Measurements from ENCODE around the gene MYL3.

MYL3 gene

DNA sequence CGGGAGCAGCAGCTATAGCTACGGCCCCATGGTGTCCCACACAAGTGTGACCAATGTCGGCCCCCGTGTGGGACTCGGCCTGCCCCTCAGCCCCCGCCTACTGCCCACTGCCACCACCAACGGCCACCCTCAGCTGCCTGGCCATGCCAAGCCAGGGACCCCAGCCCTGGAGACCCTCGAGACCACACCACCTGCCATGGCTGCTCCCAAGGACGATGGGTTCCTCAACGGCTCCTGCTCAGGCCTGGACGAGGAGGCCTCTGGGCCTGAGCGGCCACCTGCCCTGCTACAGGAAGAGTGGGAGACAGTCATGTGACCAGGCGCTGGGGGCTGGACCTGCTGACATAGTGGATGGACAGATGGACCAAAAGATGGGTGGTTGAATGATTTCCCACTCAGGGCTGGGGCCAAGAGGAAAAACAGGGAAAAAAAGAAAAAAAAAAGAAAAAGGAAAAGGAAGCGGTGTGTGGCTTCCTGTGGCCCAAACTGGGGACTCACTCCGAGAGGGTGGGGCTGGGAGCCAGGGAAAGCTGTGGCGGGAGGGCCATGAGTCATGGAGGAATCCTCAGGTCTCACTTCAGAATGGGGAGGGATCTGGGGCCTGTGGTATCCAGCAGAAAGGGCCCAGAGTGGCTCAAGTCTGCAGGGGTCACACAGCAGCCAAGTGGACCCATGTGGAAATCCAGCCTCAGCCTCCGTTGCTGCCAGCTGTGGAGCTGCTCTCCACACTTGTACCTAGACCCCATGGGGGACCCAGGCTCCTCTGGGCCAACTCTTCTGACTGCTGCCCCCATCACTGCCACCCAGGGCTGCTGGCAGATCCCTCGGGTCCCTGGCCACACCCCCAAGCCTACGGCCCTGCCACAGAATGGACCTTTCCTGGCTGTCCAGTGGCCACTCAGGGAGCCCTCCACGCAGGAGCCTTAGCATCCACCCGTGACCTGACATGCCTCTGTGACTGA is 40.4 kb upstream of the MYL3 start:
- TF ChIP-seq, protein P1, sequence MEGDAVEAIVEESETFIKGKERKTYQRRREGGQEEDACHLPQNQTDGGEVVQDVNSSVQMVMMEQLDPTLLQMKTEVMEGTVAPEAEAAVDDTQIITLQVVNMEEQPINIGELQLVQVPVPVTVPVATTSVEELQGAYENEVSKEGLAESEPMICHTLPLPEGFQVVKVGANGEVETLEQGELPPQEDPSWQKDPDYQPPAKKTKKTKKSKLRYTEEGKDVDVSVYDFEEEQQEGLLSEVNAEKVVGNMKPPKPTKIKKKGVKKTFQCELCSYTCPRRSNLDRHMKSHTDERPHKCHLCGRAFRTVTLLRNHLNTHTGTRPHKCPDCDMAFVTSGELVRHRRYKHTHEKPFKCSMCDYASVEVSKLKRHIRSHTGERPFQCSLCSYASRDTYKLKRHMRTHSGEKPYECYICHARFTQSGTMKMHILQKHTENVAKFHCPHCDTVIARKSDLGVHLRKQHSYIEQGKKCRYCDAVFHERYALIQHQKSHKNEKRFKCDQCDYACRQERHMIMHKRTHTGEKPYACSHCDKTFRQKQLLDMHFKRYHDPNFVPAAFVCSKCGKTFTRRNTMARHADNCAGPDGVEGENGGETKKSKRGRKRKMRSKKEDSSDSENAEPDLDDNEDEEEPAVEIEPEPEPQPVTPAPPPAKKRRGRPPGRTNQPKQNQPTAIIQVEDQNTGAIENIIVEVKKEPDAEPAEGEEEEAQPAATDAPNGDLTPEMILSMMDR (IDR thresholded peaks at IDR 0.05; ENCODE audit: low read depth, low read length) = no peak
- DNase-seq (ENCODE audit: extremely low read depth, low read depth) = no peak

DNA sequence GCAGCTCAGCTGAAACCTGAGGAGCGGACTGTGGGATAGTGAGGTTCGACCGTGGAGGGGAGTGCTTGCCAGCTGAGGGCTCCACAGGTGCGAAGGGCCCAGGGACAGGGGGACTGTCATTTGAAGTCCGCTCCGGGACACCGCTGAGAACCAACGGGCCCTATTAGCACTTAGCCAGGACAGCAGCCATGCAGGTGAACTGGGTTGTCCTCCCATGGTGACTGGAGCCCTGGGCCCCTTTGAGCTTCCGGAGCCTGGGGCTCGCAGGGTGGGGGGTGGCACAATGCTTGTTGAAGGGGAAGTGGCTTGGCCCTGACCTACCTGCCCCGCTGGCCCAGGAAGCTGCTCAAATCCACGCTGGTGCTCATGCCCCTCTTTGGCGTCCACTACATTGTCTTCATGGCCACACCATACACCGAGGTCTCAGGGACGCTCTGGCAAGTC is 39.0 kb upstream of the MYL3 start:
- no peak for DNase-seq (ENCODE audit: extremely low read depth, low read depth)
- TF ChIP-seq, protein P1 (IDR thresholded peaks at IDR 0.05; ENCODE audit: low read depth, low read length) = no peak

DNA sequence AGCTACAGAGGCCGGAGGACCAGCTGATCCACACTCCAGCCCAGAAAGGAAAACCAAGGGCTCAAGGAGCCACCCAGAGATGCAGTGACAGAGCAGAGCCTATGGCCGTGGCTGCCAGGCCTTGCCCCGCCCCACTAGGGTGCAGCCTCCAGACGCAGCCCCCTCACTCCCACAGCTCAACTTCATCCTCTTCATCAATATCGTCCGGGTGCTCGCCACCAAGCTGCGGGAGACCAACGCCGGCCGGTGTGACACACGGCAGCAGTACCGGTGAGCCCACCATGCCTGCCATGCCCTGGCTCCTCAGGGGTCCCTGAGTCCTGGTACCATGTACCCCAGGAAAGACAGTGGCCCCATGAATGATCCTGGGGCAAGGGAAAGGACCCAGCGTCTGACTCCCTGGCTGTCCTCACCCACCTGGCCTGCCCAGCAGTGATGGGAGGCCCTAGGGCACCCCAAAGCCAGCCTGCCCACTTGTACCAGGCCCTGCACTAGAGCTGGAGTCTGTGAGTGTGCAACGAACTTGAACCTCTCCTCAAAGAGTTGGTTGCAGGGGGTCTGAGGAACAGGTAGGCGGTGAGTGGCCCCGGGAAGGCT is 38.4 kb upstream of the MYL3 start:
- no peak for DNase-seq (ENCODE audit: extremely low read depth, low read depth)
- TF ChIP-seq, protein P1 (IDR thresholded peaks at IDR 0.05; ENCODE audit: low read depth, low read length) = no peak

DNA sequence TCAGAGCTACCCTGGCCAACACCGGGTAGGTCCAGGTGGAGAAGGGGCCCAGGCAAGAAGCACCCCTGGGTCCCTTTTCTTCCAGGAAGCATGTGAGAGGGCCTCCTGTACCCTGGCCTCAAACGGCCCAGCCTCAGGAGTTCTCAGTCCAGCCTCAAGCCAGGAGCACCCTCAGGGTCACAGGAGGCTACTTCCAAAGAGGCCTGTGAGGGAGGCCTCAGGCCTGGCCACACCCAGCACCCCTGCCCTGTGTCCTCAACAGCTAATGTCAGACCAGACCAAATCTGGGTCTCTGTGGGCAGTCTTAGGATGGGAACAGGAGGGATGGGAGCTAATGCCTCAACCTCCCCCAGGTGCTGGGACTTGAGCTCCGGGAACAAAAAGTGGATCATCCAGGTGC is 37.8 kb upstream of the MYL3 start:
- TF ChIP-seq, protein P1 (IDR thresholded peaks at IDR 0.05; ENCODE audit: low read depth, low read length) = no peak
- DNase-seq (ENCODE audit: extremely low read depth, low read depth) = no peak

DNA sequence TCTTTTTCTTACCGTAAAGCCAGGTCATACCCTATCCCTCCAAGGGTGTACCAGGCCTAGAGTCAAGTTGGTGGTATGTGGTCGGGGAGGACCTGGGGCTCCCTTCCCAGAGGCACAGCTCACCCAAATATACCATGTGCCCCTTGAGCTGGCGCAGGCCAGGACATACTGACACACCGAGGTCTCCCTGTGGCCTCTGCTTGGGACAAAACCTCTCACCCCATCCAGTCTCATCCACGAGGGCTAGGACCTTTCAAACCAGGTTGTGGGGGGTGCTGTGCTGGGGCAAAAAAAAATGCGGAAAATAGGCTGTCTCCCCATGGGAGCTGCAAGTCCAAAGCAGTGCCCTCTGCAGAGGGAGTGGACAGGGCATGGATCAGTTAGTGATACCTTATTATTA is 37.1 kb upstream of the MYL3 start:
- no peak for DNase-seq (ENCODE audit: extremely low read depth, low read depth)
- TF ChIP-seq, protein P1 (IDR thresholded peaks at IDR 0.05; ENCODE audit: low read depth, low read length) = no peak

DNA sequence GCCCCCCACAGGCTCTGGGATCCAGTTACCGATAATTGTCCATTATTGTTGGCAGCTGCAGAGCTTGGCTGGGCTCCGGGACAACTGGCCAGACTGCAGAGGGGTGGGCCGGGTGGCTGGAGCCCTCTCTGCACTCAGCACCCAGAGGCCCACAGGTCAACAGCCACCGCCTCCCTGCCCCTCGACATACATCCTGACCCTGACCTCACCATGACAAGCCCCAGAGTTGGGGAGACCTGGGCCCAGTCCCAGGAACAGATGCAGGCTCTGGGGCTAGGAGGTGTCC is 36.7 kb upstream of the MYL3 start:
- TF ChIP-seq, protein P1 (IDR thresholded peaks at IDR 0.05; ENCODE audit: low read depth, low read length) = no peak
- DNase-seq (ENCODE audit: extremely low read depth, low read depth) = no peak
